H9 (cell line): ENCODE results near the gene DNAJA4. TPM values are rescaled to one million over a fixed set of nuclear protein-coding genes. Genes with fewer than 3 reads are reported as not detected.

ENCODE experiments used
- DNase-seq: peaks from one replicate; pipeline ENCODE4 v3.0.0-alpha.2; 2017
- H2AFZ ChIP-seq: one replicate; pipeline ENCODE4 v1.6.1; 2013; ENCODE audit warnings: mild to moderate bottlenecking, low read length, control low read depth, moderate library complexity
- H2AK5ac ChIP-seq: 2 replicates; pipeline ENCODE4 v1.6.1; 2013; ENCODE audit warnings: low read length, control low read depth, mixed read lengths; ENCODE audit not compliant: insufficient read length
- H2BK120ac ChIP-seq: one replicate; pipeline ENCODE4 v1.6.1; 2013; ENCODE audit warnings: low read depth, mild to moderate bottlenecking, low read length, control low read depth, inconsistent platforms; ENCODE audit not compliant: poor library complexity, severe bottlenecking
- H2BK12ac ChIP-seq: 2 replicates; pipeline ENCODE4 v1.6.1; 2013; ENCODE audit warnings: low read length, control low read depth, mixed read lengths, low read depth; ENCODE audit not compliant: insufficient read length
- H2BK15ac ChIP-seq: 2 replicates; pipeline ENCODE4 v1.6.1; 2013; ENCODE audit warnings: low read depth, low read length, control low read depth
- H2BK20ac ChIP-seq: one replicate; pipeline ENCODE4 v1.6.1; 2013; ENCODE audit warnings: low read depth, mild to moderate bottlenecking, low read length, control low read depth, inconsistent platforms; ENCODE audit not compliant: poor library complexity, severe bottlenecking
- H2BK5ac ChIP-seq: 2 replicates; pipeline ENCODE4 v1.6.1; 2013; ENCODE audit warnings: low read length, control low read depth, mixed read lengths; ENCODE audit not compliant: insufficient read length
- H3K14ac ChIP-seq: 2 replicates; pipeline ENCODE4 v1.6.1; 2013; ENCODE audit warnings: low read length, control low read depth; ENCODE audit not compliant: insufficient read depth
- H3K18ac ChIP-seq: 2 replicates; pipeline ENCODE4 v1.6.1; 2013; ENCODE audit warnings: low read depth, mild to moderate bottlenecking, mixed read lengths, low read length, control low read depth; ENCODE audit not compliant: insufficient read length
- H3K23ac ChIP-seq: 2 replicates; pipeline ENCODE4 v1.6.1; 2013; ENCODE audit warnings: low read length, control low read depth, mixed read lengths, low read depth; ENCODE audit not compliant: insufficient read length
- H3K23me2 ChIP-seq: 2 replicates; pipeline ENCODE4 v1.6.1; 2013; ENCODE audit warnings: low read depth, mild to moderate bottlenecking, mixed read lengths, low read length, control low read depth; ENCODE audit not compliant: insufficient read length, poor library complexity, severe bottlenecking
- H3K27ac ChIP-seq: 2 replicates; pipeline ENCODE4 v1.5.1; 2013; ENCODE audit warnings: low read length, control low read depth, mixed read lengths, low read depth; ENCODE audit not compliant: insufficient read length
- H3K27me3 ChIP-seq: 2 replicates; pipeline ENCODE4 v1.6.1; 2013; ENCODE audit warnings: low read length, control low read depth, inconsistent platforms; ENCODE audit not compliant: insufficient read depth
- H3K4ac ChIP-seq: 2 replicates; pipeline ENCODE4 v1.6.1; 2013; ENCODE audit warnings: low read depth, mild to moderate bottlenecking, control low read depth, inconsistent platforms, low read length, moderate library complexity
- H3K4me1 ChIP-seq: 2 replicates; pipeline ENCODE4 v1.6.1; 2013; ENCODE audit warnings: low read length, control low read depth, inconsistent platforms; ENCODE audit not compliant: insufficient read depth
- H3K4me2 ChIP-seq: 2 replicates; pipeline ENCODE4 v1.6.1; 2013; ENCODE audit warnings: low read length, control low read depth, mixed read lengths; ENCODE audit not compliant: insufficient read length, insufficient read depth
- H3K56ac ChIP-seq: 2 replicates; pipeline ENCODE4 v1.6.1; 2013; ENCODE audit warnings: low read depth, mild to moderate bottlenecking, mixed read lengths, low read length, control low read depth; ENCODE audit not compliant: insufficient read length
- H3K79me1 ChIP-seq: 2 replicates; pipeline ENCODE4 v1.6.1; 2013; ENCODE audit warnings: low read depth, mild to moderate bottlenecking, moderate library complexity, low read length, control low read depth, inconsistent platforms; ENCODE audit not compliant: insufficient read depth, poor library complexity, severe bottlenecking
- H3K79me2 ChIP-seq: 2 replicates; pipeline ENCODE4 v1.6.1; 2013; ENCODE audit warnings: low read length, control low read depth, inconsistent platforms; ENCODE audit not compliant: insufficient read depth
- H3K9ac ChIP-seq: 2 replicates; pipeline ENCODE4 v1.6.1; 2013; ENCODE audit warnings: low read length, control low read depth, mixed read lengths; ENCODE audit not compliant: insufficient read length; ENCODE audit errors: extremely low read depth
- H3K9me3 ChIP-seq: one replicate; pipeline ENCODE4 v1.6.1; 2013; ENCODE audit warnings: low read depth, low read length, inconsistent platforms; ENCODE audit not compliant: control insufficient read depth
- H3T11ph ChIP-seq: one replicate; pipeline ENCODE4 v1.6.1; 2013; ENCODE audit warnings: mild to moderate bottlenecking, low read length, control low read depth, inconsistent platforms
- H4K20me1 ChIP-seq: one replicate; pipeline ENCODE4 v1.6.1; 2013; ENCODE audit not compliant: control insufficient read depth, insufficient read length, insufficient read depth
- H4K5ac ChIP-seq: 2 replicates; pipeline ENCODE4 v1.6.1; 2013; ENCODE audit warnings: low read depth, mild to moderate bottlenecking, mixed read lengths, low read length, control low read depth; ENCODE audit not compliant: insufficient read length
- H4K8ac ChIP-seq: replicated peaks from 2 replicates; pipeline ENCODE4 v1.6.1; 2013; ENCODE audit warnings: low read length, control low read depth, mixed read lengths, low read depth; ENCODE audit not compliant: insufficient read length
- H4K91ac ChIP-seq: 2 replicates; pipeline ENCODE4 v1.6.1; 2013; ENCODE audit warnings: low read depth, mild to moderate bottlenecking, moderate library complexity, mixed read lengths, low read length, control low read depth; ENCODE audit not compliant: insufficient read length
- H3K27ac Mint-ChIP-seq, 3 experiments: 2 replicates in 2 of 3; 3 replicates in 1 of 3; pipeline ENCODE4 v1.8.0; 2020 to 2021; ENCODE audit warnings: mixed read lengths in 3 of 3, mild to moderate bottlenecking in 1 of 3, moderate library complexity in 1 of 3
- H3K27me3 Mint-ChIP-seq: 2 replicates; pipeline ENCODE4 v1.8.0; 2021; ENCODE audit warnings: low read depth, mild to moderate bottlenecking, moderate library complexity, mixed read lengths
- H3K36me3 Mint-ChIP-seq, 3 experiments: 2 replicates in 2 of 3; 3 replicates in 1 of 3; pipeline ENCODE4 v1.8.0; 2020 to 2021; ENCODE audit warnings: low read depth in 3 of 3, mixed read lengths in 3 of 3; ENCODE audit not compliant: insufficient read depth in 1 of 3
- H3K4me1 Mint-ChIP-seq, 2 experiments: 2 replicates each; pipeline ENCODE4 v1.8.0; 2020; ENCODE audit warnings: mixed read lengths in 2 of 2
- H3K4me3 Mint-ChIP-seq, 2 experiments: 2 replicates in 1 of 2; 3 replicates in 1 of 2; pipeline ENCODE4 v1.8.0; 2020 to 2021; ENCODE audit warnings: mild to moderate bottlenecking in 2 of 2, mixed read lengths in 2 of 2, moderate library complexity in 1 of 2
- H3K9me3 Mint-ChIP-seq, 2 experiments: 2 replicates in 1 of 2; 3 replicates in 1 of 2; pipeline ENCODE4 v1.8.0; 2020; ENCODE audit warnings: mild to moderate bottlenecking in 2 of 2, mixed read lengths in 2 of 2, moderate library complexity in 1 of 2
- WGBS: extraction: QIAGEN DNeasy Blood & Tissue Kit; methylation state at CpG from one replicate; pipeline ENCODE4 v1.1.7; 2013; ENCODE audit warnings: missing lambda C conversion rate, low lambda C conversion rate, mixed read lengths; ENCODE audit not compliant: insufficient read length; ENCODE audit errors: extremely low coverage; 5-methylcytosine and 5-hydroxymethylcytosine counted together
- total RNA-seq: library from RNA; stranded (reverse); gene quantifications from 2 replicates; pipeline ENCODE4 v1.2.1, GENCODE V29; 2021
- TF ChIP-seq, protein P1 (sequence below): fragments of 200-600 bp; sonication (generic); conservative IDR thresholded peaks from 3 replicates; pipeline ENCODE4 v1.8.0; 2021; ENCODE audit warnings: antibody characterized with exemption, mild to moderate bottlenecking

DNAJA4 gene
- total RNA-seq, 1 experiment from 2014 or later, result 0.13 TPM

DNA sequence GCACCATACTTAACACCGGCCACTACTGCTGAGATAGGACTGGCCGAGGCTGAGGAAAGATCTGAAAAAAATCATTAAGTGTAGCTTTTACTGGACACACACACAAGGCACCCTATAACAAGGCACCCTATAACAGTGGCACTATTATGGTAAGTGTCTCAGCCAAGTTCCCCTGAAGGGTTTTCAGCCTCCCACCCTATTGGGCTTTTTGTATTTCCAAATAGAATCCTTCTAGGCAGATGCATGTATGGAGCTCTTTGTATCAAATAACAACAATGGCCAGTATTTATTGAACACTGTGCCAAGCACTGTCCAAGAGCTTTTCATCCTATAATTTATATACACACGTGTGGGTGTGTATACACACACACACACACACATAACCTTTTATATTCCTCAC is 6.7 kb upstream of the DNAJA4 start:
- H2BK5ac ChIP-seq, result no peak overlapping the region
- H3K36me3 Mint-ChIP-seq, result no peaks in the 10 kb centered on the region
- no peak overlapping the region for H3K23ac ChIP-seq
- H3K27ac Mint-ChIP-seq, result no peak overlapping the region
- H3K4me3 Mint-ChIP-seq, result no peak overlapping the region
- H4K8ac ChIP-seq, result no peak overlapping the region
- H3K79me1 ChIP-seq, result no peaks in the 10 kb centered on the region
- H3K9me3 ChIP-seq, result no peaks in the 10 kb centered on the region
- no peak overlapping the region for H2BK120ac ChIP-seq
- no peaks in the 10 kb centered on the region for H3K27me3 ChIP-seq
- H2BK20ac ChIP-seq, result no peak overlapping the region
- H3K27ac ChIP-seq, result no peak overlapping the region
- H3K18ac ChIP-seq, result no peak overlapping the region
- no peak overlapping the region for H2BK12ac ChIP-seq
- no peaks in the 10 kb centered on the region for H3K23me2 ChIP-seq
- H2BK15ac ChIP-seq, result no peak overlapping the region
- H3K4me1 ChIP-seq, result no peaks in the 10 kb centered on the region
- peaks cover 2% of the 10 kb centered on the region for H3K27me3 Mint-ChIP-seq
- H3K14ac ChIP-seq, result no peak overlapping the region
- H3K9ac ChIP-seq, result no peak overlapping the region
- no peak overlapping the region for H2AFZ ChIP-seq
- DNase-seq, result no peak
- TF ChIP-seq, protein P1, sequence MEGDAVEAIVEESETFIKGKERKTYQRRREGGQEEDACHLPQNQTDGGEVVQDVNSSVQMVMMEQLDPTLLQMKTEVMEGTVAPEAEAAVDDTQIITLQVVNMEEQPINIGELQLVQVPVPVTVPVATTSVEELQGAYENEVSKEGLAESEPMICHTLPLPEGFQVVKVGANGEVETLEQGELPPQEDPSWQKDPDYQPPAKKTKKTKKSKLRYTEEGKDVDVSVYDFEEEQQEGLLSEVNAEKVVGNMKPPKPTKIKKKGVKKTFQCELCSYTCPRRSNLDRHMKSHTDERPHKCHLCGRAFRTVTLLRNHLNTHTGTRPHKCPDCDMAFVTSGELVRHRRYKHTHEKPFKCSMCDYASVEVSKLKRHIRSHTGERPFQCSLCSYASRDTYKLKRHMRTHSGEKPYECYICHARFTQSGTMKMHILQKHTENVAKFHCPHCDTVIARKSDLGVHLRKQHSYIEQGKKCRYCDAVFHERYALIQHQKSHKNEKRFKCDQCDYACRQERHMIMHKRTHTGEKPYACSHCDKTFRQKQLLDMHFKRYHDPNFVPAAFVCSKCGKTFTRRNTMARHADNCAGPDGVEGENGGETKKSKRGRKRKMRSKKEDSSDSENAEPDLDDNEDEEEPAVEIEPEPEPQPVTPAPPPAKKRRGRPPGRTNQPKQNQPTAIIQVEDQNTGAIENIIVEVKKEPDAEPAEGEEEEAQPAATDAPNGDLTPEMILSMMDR, result no peak
- no peak overlapping the region for H3K4ac ChIP-seq
- H3T11ph ChIP-seq, result no peak overlapping the region
- H3K4me2 ChIP-seq, result no peak overlapping the region
- H2AK5ac ChIP-seq, result no peak overlapping the region
- WGBS, result no CpG with 5 or more reads among the region's 3 CpGs
- 0 out of 4 replicates have a peak, but pooled peaks cover 0 to 2% of the 10 kb centered on the region in 2 experiments for H3K4me1 Mint-ChIP-seq
- H4K20me1 ChIP-seq, result no peaks in the 10 kb centered on the region
- no peaks in the 10 kb centered on the region for H3K9me3 Mint-ChIP-seq
- no peak overlapping the region for H4K91ac ChIP-seq
- no peaks in the 10 kb centered on the region for H3K79me2 ChIP-seq
- no peak overlapping the region for H3K56ac ChIP-seq
- H4K5ac ChIP-seq, result no peak overlapping the region
